OCI-LY1 (cell line): ENCODE data around the gene OR2T8.
A peak's percentile ranks its signal among the peaks of the same experiment; 100 is the strongest.
"Not testable (repeated sequence)": the region's sequence is repeated elsewhere in the genome, so short reads cannot be mapped to it uniquely, and the experiment has no call there.

Experiments used
- H2AFZ ChIP-seq: fragments of 200-600 bp; sonication (generic), shearing (Covaris generic); 2 replicates; pipeline ENCODE4 v1.6.0; 2014; ENCODE audit warnings: antibody characterized with exemption, mild to moderate bottlenecking, low read length
- H3F3A ChIP-seq: fragments of 200-600 bp; sonication (generic), shearing (Covaris generic); 2 replicates; pipeline ENCODE4 v1.6.0; 2014; ENCODE audit warnings: mild to moderate bottlenecking, antibody characterized with exemption, low read length, moderate library complexity; ENCODE audit not compliant: insufficient read depth
- H3K27ac ChIP-seq: fragments of 200-600 bp; sonication (generic); 2 replicates; pipeline ENCODE4 v1.5.1; 2014; ENCODE audit warnings: low read length, mixed run types, mild to moderate bottlenecking, low read depth; ENCODE audit not compliant: poor library complexity, severe bottlenecking
- H3K27me3 ChIP-seq: fragments of 200-600 bp; sonication (generic); 2 replicates; pipeline ENCODE4 v1.6.0; 2014; ENCODE audit warnings: antibody characterized with exemption, mild to moderate bottlenecking, low read length, moderate library complexity; ENCODE audit not compliant: insufficient read depth
- H3K36me3 ChIP-seq: fragments of 200-600 bp; sonication (generic); 2 replicates; pipeline ENCODE4 v1.6.1; 2014; ENCODE audit warnings: mild to moderate bottlenecking, antibody characterized with exemption, low read length, moderate library complexity, mixed read lengths; ENCODE audit not compliant: insufficient read depth
- H3K4me1 ChIP-seq: fragments of 200-600 bp; sonication (generic); 2 replicates; pipeline ENCODE4 v1.5.1; 2014; ENCODE audit warnings: mild to moderate bottlenecking, low read length, moderate library complexity; ENCODE audit not compliant: insufficient read depth, severe bottlenecking
- H3K4me2 ChIP-seq: fragments of 200-600 bp; sonication (generic), shearing (Covaris generic); 2 replicates; pipeline ENCODE4 v1.6.1; 2014; ENCODE audit warnings: low read length
- H3K4me3 ChIP-seq: fragments of 200-600 bp; sonication (generic); 2 replicates; pipeline ENCODE4 v1.5.1; 2014; ENCODE audit warnings: low read length, low read depth, mild to moderate bottlenecking, mixed read lengths; ENCODE audit not compliant: poor library complexity, severe bottlenecking
- H3K79me2 ChIP-seq: fragments of 200-600 bp; shearing (Covaris generic); 2 replicates; pipeline ENCODE4 v1.6.1; 2016; ENCODE audit warnings: mixed run types, low read length, mixed read lengths; ENCODE audit not compliant: insufficient read depth
- H3K9ac ChIP-seq: fragments of 200-600 bp; sonication (generic), shearing (Covaris generic); 2 replicates; pipeline ENCODE4 v1.6.1; 2014; ENCODE audit warnings: mild to moderate bottlenecking, low read length, mixed read lengths
- H3K9me2 ChIP-seq: fragments of 200-600 bp; sonication (generic), shearing (Covaris generic); 2 replicates; pipeline ENCODE4 v1.6.1; 2014; ENCODE audit warnings: low read depth, mild to moderate bottlenecking, low read length, mixed read lengths
- H3K9me3 ChIP-seq: fragments of 200-600 bp; shearing (Covaris generic); 2 replicates; pipeline ENCODE4 v1.6.1; 2014; ENCODE audit warnings: low read length, mixed read lengths
- H4K20me1 ChIP-seq: fragments of 200-600 bp; sonication (generic), shearing (Covaris generic); 2 replicates; pipeline ENCODE4 v1.6.0; 2016; ENCODE audit warnings: mild to moderate bottlenecking, low read length; ENCODE audit not compliant: insufficient read depth
- EZH2 ChIP-seq: fragments of 200-600 bp; sonication (generic), shearing (Covaris generic); IDR thresholded peaks from 2 replicates; pipeline ENCODE4 v1.8.0; 2017; ENCODE audit warnings: borderline replicate concordance, mixed run types, mild to moderate bottlenecking, antibody characterized with exemption, low read length, moderate library complexity, mixed read lengths
- TF ChIP-seq, protein P1 (sequence below): fragments of 200-600 bp; sonication (generic), shearing (Covaris generic); IDR thresholded peaks from 2 replicates; pipeline ENCODE4 v1.5.1; 2017; ENCODE audit warnings: mild to moderate bottlenecking, antibody characterized with exemption, low read length, moderate library complexity, mixed read lengths

OR2T8 gene

DNA sequence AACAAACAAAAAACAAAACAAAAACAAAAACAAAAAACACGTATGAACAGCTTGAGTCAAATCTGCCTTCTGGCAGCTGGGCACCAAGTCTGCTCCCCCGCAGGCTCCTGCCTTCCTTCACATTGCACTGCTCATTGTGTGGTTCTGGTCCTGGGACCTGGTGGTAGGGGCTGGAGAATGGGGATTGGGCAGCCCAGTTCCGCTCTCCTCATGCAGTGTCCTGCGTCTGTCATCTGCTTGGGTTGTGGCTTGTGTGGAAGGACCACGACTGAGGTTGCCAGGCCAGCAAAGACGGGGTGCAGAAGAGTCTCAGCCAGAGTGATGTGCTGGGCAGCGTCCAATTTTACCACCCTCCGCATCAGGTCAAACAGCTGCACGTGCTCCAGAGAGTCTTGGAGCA lies 15.7 kb downstream of the OR2T8 start:
- Histone ChIP-seq H3K9me2 (no peaks in the 10 kb centered on the region), H3K9me3 (no peaks in the 10 kb centered on the region), H3K27ac (no peak overlapping the region), H3K4me3 (no peak overlapping the region), H3K9ac (no peak overlapping the region), H3K4me1 (no peaks in the 10 kb centered on the region), H3K27me3 (no peaks in the 10 kb centered on the region), H2AFZ (no peak overlapping the region), H3K4me2 (no peak overlapping the region), H3F3A (no peaks in the 10 kb centered on the region), H3K79me2 (no peaks in the 10 kb centered on the region), H3K36me3 (no peaks in the 10 kb centered on the region), H4K20me1 (no peaks in the 10 kb centered on the region)
- TF ChIP-seq, protein P1, sequence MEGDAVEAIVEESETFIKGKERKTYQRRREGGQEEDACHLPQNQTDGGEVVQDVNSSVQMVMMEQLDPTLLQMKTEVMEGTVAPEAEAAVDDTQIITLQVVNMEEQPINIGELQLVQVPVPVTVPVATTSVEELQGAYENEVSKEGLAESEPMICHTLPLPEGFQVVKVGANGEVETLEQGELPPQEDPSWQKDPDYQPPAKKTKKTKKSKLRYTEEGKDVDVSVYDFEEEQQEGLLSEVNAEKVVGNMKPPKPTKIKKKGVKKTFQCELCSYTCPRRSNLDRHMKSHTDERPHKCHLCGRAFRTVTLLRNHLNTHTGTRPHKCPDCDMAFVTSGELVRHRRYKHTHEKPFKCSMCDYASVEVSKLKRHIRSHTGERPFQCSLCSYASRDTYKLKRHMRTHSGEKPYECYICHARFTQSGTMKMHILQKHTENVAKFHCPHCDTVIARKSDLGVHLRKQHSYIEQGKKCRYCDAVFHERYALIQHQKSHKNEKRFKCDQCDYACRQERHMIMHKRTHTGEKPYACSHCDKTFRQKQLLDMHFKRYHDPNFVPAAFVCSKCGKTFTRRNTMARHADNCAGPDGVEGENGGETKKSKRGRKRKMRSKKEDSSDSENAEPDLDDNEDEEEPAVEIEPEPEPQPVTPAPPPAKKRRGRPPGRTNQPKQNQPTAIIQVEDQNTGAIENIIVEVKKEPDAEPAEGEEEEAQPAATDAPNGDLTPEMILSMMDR: no peak

DNA sequence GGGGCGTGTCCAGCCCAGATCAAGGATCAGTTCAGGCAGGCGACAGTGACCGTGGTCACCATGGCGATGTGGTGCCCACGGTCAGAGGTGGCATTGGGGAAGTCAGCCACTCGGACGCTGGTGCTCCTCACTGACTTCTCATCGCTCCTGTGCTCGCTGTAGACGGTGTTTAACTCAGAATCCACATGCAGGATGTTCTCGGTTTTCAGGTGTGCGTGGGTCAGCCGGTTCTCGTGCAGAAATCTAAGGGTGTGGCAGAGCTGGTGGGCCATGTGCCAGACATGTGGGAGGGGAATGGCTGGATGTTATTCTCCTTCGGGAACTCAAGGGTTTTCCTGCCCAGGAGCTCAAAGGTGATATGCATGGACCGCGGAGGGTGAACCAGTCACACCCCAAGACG lies 16.4 kb downstream of the OR2T8 start:
- Histone ChIP-seq H3K9me2 (no peaks in the 10 kb centered on the region), H2AFZ (no peak overlapping the region), H4K20me1 (no peaks in the 10 kb centered on the region), H3K9ac (no peak overlapping the region), H3K36me3 (no peaks in the 10 kb centered on the region), H3K27me3 (no peaks in the 10 kb centered on the region), H3K27ac (no peak overlapping the region), H3K79me2 (no peaks in the 10 kb centered on the region), H3K4me3 (no peak overlapping the region), H3F3A (no peaks in the 10 kb centered on the region), H3K4me1 (no peaks in the 10 kb centered on the region), H3K4me2 (no peak overlapping the region), H3K9me3 (no peaks in the 10 kb centered on the region)
- TF ChIP-seq, protein P1: no peak
- no peak for TF ChIP-seq EZH2

DNA sequence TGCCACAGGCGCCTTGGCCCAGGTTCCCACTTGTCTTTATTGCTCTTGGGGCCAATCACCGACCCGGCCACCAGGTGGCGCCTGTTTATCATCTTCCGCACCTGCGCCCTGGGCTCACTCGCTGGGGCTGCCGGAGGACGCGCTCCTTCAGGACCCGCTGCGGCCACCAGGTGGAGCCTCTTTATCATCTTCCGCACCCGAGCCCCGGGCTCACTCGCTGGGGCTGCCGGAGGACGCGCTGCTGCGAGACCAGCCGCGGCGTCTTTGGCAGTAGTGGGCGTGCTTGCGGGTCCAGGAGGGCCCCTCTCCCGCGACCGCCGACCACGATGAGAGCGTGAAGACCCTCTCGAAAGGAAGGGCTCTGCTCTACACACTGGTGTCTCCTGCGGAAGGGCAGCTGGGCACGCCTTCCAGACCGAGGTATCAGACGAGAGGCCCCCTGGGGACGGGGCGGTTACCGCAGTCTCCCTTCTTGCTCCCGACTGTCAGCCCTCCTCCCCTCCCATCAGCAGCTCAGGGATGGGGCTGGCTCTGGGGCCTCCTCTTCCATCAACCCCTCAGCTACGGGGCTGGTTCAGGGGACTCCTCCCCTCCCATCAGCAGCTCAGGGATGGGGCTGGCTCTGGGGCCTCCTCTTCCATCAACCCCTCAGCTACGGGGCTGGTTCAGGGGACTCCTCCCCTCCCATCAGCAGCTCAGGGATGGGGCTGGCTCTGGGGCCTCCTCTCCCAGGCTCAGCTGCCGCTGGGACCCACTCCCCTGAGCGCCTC lies 17.1 kb downstream of the OR2T8 start:
- H3K4me2 ChIP-seq: peak overlapping the region; percentile 55
- not testable (repeated sequence) for H3K9ac ChIP-seq, H2AFZ ChIP-seq

More for the DNA sequence above, 17.1 kb downstream of the OR2T8 start:
- H4K20me1 ChIP-seq, H3K27me3 ChIP-seq, H3F3A ChIP-seq, H3K27ac ChIP-seq, H3K4me1 ChIP-seq, H3K79me2 ChIP-seq, H3K9me3 ChIP-seq, H3K36me3 ChIP-seq, H3K9me2 ChIP-seq: not testable (repeated sequence)
- peak overlapping the region; percentile 56 for H3K4me3 ChIP-seq
- TF ChIP-seq, protein P1: peak; percentile 97
